CD4-positive, alpha-beta T cell treated with Interleukin-2 at 100 ng/mL for 4 hours (primary cell): Measurements from ENCODE around the gene ULBP3.
"Not testable (repeated sequence)": the region's sequence is repeated elsewhere in the genome, so short reads cannot be mapped to it uniquely, and the experiment has no call there.

Experiments used
- DNase-seq: peaks from one replicate; pipeline ENCODE4 v3.0.0-alpha.2; 2020; ENCODE audit warnings: low spot score

Gene ULBP3

DNA sequence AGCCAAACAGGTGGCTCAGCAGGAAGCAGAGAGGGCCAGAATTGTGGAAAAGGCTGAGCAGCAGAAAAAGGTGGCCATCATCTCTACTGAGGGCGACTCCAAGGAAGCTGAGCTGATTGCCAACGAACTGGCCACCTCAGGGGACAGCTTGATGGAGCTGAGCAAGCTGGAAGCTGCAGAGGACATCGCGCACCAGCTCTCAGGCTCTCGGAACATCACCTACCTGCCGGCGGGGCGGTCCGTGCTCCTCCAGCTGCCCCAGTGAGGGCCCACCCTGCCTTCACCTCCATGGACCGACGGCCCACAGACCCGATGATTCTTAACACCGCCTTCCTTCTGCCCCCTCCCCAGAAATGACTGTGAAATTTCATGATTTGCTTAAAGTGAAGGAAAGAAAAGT, 25.8 kb downstream of the ULBP3 start:
- no peak for DNase-seq

DNA sequence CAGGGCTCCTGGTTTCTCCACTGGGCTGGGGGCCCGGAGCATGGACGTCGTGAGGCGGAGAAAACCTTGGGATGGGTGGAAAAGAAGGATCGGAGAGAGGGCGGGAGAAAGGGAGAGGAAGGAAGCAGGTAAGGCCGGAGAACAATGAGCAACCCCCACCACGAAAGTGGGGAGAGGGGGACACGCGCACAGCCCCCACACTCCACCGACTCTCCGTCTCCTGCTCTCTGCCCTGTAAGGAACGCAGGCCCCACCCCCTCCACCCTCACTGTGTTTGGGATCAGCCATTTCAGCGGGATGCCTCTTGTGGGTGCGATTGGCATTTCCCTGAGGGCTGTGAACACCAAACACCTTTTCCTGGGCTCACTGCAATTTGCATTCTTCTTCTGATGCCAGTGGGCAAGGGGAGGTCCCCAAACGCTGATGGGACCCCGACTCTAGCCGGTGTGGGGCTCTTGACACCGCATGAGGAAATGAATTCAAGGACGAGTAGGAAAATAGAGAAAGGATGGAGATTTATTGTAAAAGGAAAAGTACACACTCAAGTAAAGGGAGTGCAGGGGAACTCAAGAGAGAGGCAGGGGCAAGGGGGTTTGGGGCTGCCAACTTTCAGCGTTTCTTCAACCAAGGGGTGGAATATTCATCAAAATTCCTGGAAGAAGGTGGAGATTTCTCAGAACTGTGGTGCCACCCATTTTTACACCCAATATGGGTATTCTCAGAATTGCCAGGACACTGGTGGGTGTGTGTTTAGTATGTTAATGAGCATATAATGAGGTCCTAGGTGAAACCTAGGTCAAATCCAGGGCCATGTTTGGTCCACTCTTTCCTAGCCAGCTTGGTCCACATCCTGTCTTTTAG, 30.5 kb downstream of the ULBP3 start:
- no peak for DNase-seq

DNA sequence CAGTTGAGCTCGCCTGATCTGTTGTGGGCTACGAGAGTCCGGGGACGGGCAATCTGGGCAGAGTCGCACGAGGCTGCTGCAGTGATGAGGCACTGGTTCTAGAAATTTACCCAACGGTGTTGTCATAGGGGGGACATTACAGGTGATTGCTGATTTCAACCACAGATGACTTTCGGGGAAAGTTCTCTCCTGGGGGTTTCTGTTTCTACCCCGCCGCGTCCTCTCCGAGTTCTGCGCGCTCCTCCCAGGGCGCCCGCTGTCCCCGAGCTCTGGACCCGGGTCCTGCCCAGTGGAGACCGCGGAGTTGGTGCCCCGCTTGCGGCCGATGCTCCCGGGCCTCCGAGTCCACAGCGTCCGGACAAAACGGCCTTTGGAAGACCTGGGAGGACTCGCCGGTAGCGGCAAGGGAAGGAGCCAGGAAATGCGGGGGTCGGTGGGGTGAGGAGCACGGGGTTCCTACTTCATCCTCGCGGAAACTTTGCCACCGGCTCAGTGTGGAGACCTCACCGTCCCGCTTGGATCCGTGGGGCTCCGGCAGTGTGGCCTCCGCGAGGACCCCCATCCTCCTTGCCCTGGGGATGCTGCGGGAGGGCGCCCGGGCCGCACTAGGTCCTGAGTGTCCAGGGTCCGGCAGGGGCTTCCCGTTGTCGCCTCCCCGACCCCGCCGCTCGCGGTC, 31.3 kb downstream of the ULBP3 start:
- no peak for DNase-seq

DNA sequence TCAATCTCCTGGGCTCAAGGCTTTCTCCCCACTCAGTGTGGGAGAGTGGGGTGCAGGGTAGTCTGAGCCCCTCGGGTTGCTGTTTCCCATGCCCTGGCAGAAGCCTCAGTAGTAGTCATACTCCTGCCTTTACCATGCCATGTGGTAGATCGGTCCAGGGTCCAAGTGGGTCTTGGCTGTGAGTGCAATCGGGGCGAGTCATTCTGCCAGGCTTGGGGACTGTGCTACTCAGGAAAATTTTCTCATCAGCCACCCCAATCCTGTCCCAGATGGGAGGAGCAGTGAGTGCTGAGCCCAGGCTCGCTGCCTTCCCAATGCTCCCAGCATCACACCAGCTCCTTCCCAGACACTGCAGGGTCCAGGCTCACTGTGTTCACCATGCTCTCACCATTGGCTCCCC, 32.8 kb downstream of the ULBP3 start:
- DNase-seq = no peak

DNA sequence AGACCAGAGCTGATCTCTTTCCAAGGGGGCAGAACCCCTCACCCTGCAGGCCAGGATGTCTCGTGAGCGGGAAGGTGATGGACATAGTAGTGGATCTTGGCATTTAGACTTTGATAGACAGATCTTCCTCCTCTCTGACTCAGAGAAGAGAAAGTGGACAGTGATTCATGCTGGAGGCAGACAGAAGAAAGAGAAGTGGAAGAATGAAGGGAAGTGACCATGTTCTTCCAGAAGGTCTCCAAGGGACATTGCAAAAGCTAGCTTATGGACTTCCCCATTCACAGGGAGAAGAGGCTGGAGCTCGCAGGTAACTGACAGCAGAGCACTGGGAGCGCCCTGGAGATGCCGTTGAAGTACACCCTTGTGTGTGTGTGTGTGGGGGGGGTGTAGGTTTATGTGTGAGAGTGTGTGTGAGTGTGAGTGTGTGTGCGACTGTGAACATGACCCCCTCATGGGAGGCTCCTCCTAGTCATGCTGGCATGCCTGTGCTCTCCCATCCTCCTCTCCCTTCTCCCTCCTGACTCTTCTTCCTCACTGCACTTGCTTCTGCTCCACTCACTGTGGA, 35.6 kb downstream of the ULBP3 start:
- DNase-seq = no peak

DNA sequence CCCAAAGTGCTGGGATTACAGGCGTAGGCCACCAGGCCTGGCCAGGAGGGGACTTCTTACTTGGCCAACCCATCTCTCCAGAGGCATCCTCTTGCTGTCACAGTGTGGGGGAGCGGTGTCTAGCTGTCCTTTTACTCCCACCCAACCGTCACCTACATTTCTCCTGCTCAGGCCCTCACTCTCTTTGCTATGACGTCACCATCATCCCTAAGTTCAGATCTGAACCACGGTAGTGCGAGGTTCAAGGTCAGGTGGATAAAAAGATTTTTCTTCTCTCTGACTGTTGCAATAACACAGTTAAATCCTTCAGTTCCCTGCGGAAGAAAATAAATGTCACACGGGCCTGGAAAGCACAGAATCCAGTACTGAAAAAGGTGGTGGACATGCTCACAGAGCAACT, 36.3 kb downstream of the ULBP3 start:
- DNase-seq = no peak

DNA sequence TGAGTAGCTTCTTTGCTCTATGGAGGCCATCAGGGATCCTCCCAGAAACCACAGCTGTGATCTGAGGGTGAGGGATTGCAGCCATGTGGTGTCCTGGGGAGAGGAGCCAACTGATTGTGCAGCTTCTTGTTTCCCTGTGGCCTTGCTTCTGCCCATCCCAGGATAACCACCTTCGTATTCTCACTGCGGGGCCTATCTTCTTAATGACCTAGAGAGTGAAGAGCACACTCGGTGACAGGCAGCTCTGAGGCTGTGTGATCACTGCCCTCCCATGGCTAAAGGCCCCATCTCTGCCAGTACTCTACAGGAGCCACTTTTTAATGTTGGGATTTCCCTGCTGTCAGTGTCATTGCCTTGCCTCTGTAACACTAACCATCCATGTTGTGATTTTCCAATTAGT, 38.3 kb downstream of the ULBP3 start:
- no peak for DNase-seq

DNA sequence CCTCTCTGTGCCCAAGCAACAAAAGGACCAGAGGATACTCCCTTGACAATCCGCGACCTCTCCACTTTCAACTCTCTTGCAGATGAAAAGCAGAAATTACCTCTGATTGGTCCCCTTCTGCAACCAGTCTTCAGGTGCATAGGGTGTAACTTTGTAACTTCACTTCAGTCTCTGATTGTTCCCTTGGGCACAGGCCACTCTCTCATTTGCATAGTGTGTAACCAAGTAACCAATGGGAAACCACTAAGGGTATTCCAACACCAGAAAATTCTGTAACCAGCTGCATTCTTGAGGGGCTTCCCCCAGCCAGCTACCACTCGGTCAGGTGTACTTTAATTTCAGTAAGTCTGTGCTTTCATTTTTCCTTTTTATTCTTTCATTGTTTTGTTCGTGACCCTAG, 39.2 kb downstream of the ULBP3 start:
- no peak for DNase-seq

DNA sequence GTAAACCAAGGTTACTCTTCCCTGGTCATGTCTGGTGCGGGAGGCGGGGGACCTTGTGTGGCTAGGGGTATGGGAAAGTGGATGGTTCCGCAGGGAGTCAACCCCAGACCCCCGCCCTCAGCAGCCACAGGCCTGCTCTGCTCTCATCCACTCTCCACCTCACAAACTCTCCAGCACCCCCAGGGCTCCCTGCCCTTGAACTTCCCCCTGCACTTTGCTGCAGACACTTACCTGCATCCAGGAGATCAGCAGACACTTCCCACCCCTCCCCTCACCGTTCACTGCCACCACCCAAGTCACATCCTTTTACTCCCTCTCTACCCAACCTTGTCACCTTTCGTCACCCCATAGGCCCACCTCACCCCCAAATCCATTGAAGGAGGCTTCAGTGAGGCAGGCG, 39.6 kb downstream of the ULBP3 start:
- DNase-seq = no peak

DNA sequence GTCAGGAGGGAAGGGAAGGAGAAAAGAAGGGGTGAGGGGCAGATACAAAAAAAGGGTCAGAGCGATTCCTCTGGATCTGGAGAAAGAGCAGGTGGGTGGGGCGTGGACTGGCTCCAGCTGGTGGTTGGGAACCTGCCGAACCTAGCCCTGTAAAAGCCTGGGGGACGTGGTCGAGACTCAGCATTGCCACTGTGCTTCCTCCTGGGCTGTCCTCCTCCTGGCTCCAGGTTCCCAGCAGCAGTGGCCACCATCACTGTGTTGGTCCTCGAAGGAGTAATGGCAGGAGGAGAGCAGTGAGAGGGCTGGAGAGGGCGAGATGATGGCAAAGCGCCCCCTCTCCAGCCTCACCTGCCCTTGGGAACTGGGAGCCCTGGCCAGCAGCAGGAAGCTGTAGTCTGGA, 40.1 kb downstream of the ULBP3 start:
- no peak for DNase-seq

DNA sequence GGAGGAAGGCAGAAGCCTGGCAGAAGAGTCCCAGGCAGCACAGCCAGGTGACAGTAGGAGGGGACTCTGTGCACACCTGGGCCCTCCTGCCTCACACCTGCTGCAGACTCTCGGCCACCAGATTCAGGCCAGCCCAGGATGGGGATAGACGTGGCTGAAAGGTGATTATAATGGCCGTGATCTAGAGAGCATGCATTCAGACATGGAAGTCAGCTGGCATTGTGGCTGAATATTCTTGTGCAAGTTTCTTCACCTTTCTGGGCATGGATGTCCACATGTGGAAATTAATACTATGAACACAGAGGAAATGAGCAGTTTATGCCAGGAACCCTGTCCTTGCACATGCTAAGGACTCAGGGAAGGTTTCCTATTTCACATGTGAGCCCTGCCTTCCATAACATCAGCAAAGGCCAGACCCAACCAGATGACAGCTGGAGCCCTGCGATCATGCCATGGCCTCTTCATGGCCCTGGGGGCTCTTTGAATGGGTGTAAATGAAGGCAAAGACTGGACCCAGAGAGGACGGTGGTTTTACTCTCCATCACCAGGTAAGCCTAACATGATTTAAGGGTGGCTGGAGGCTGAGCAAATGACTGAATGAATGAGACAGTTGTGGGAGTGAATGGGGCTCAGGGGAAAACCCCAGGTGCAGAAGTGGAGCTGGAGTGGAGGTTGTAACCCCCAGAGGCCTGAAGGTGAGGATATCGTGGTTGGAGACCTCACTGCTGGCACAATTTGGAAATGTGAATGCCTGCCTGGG, 40.9 kb downstream of the ULBP3 start:
- DNase-seq = no peak

DNA sequence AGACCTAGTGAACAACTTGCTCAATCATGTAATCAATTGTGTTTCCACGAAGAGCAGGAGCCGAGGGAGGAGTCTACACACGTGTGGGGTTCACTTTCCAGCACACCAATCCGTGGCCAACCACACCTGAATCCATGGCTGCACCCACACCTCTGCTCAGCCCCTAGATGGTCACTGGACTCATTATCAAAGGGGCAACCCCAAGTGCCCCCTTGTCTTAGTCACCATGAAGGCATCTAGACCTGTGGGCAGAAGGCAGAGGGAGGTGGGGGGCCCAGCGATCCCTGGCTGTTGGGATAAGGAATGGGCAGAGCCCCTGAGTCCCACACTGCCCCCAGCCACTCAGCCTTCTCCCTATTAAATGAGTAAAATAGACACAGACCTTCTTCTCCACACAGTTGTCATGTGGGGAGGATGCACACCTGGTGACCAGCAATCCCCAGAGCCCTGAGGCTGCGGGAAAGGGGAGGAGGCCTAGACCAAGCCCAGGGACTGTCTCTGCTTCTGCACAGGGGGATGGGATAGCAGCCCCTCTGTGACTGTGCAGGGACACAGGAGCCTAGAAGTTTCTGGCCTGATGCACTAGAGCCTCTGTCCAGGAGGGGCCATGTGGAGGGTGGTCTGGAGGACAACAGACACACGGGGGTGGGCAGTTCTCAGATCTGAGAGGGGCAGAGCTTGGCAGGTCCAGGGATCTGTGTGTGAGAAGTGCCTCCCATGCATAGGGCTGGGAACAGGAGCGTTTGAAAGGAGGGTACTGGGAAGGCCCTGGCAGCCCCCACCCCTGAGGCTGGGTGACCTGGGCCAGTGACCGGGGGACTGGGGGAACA, 41.7 kb downstream of the ULBP3 start:
- DNase-seq = no peak

DNA sequence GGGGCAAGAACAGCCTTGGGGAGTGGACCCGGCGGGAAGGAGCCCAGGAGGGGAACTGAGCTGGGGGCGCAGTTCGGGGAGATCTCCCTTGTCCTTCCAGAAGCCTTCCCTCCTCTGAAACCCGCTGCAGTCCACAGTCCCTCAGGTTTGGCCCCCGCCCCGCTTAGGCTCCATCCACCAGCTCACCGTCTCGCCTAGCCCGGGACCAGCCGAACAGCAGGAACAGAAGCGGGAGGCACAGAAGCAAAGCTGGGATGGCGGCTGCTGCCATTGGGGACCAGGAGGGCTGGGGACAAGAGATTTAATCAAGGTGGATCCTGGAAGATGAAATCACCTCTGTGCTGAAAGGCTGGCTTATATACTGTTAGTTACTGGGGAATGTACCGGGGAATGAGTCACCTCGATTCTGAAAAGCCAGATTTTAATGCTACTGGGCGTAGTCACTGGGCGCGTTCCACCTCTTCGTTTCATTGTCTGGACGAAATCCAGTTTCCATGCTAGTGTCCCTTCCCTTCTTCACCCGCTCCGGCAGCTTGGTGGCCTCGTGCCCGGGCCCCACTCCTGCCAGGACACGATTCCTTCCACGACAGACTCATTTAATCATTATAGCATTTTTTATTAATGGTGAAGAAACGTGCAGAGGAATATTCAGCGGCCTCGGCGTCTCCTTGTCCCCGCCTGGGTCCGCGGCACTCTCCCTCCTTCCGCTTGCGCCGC, 43.6 kb downstream of the ULBP3 start, which contains the start of gene RAET1L:
RAET1L (minus strand) TSS at position 332 of the 717 bp plus-strand sequence; CDS start at position 271, 61 bp downstream.
- DNase-seq = peak; percentile 23

DNA sequence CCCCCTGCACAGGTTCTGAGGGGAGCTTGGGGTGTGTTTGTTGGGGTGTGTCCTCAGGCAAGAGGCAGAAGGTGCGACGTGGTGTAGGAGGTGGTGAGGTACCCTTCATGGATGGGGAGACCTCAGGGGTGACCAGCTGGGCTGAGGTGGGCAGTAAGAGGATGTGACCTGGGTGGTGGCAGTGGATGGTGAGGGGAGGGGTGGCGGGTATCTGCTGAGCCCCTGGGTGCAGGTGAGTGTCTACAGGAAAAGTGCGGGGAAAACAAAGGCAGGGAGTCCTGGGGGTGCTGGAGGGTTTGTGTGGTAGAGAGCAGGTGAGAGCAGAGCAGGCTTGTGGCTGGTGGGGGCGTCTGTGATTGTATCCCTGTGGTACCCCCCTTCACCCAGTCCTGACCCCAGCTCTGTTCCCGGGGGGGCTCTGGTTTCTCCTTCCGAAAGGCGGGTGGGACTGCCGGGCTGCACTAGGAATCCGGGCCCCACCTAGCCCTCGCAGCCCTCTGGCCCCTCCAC, 44.2 kb downstream of the ULBP3 start:
- no peak for DNase-seq

DNA sequence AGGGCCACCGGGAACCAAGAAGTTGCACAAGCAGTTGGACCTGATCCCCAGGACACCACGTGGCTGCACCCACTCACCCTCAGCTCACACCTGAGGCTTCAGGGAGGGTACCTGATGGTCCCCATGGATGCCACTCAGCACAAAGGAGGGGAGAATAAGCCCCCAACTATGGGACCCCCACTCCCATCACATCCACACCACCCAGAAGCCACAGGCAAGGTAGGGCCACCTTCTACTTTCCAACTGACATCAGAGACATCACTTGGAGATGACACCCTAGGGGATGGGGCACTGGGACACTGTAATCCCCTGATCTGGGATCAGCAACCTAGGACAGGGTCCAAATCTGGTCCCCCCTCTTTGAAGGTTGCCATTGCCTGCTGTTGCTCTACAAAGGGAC, 44.9 kb downstream of the ULBP3 start:
- not testable (repeated sequence) for DNase-seq

DNA sequence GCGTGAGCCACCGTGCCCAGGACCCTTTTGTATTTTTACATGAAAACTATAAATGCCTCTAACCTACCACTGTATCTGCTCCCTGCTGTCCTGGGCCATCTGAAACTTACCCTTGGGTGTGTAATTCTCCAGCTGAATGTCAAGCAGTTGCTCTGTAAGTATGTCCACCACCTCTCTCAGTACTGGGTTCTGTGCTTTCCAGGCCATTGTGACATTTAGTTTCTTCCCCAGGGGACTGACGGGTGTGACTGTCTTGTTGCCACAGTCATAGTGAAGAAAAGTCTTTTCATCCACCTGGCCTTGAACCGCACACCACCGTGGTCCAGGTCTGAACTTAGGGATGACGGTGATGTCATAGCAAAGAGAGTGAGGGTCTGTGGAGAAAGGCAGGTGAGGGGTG, 47.1 kb downstream of the ULBP3 start:
- DNase-seq = not testable (repeated sequence)

DNA sequence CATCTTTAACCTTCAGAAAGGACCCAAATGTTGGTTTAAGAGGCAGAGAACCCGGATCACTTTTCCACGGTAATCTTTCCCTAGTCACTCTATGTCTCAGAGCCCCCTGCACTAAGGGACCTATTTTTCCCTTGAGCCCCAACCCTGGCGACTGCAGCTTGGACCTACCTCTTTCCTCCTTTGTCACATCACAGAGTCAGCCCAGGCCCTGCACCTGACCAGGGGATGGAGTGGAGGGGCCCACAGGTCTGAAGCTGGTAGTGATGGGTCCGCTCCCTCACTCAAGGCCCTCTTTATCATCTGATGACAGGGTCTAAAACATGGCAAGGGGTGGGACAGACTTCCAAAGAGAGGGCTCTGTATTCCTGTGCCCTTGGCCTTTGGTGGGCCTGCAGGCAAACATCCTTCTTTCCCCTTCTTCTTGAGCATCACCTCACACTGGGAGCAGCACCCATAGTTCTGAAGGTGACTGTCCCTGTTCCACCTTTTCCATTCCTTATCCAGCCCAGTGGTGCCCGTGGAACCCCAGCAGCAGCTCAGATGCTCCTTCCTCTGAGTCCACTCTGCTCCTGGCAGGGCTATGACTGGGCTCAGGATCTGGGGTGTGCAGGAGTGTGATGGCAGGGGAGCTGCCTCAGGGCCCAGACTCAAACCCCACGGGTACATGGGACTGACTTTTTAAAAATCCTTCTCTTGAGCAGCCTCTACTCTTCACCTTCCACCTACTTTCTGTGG, 49.9 kb downstream of the ULBP3 start:
- no peak for DNase-seq

DNA sequence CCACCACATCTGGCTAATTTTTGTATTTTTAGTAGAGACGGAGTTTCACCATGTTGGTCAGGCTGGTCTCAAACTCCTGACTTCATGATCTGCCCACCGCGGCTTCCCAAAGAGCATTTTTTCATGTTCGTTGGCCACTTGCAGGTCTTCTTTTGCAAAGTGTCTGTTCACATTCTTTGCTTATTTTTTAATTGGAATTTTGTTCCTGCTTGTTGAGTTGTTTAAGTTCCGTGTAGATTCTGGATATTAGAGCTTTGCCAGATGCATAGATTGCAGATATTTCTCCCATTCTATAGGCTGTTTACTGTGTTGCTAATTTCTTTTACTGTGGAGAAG, 51.8 kb downstream of the ULBP3 start:
- not testable (repeated sequence) for DNase-seq

DNA sequence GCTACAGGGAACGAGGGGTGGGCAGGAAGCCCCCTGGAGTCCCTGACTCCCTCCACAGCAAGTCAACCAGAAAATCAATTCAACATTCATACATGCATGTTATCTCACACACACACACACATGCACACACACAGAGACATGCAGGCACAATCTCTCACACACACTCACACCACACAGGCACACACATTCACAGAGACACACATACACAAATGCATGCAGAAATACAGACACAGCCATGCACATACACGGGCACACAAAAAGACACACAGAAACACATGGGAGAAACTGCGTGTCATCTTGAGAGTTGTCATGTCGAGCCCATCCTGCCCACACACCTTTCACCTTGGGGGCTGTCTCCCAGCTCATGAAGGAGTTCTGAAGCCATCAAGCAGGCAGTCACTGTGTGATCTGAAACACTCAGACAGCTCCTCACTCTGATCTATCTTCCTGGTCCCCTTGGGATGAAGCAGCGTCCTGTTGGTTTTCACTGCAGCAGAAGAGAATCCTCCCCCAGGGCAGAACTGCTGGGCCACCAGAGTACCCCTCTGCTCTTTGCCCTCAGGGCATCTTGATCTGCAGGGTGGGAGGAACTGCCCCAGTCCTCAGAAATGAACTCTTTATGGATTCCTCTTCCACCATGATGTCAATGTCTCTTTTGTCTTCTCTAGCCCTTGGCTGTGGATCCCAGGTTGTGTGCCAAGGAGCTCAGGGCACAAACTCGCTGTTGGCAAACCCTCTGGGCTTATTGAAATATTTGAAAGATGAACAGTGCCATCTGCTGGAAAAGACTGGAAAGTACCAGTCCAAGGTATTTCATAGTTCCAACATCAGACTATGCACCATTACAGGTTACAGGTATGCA, 52.4 kb downstream of the ULBP3 start:
- peak; percentile 83 for DNase-seq
